ENCODE results near the gene LMNTD1.
"Not testable (repeated sequence)": the region's sequence is repeated elsewhere in the genome, so short reads cannot be mapped to it uniquely, and the experiment has no call there.

Gene LMNTD1, protein sequence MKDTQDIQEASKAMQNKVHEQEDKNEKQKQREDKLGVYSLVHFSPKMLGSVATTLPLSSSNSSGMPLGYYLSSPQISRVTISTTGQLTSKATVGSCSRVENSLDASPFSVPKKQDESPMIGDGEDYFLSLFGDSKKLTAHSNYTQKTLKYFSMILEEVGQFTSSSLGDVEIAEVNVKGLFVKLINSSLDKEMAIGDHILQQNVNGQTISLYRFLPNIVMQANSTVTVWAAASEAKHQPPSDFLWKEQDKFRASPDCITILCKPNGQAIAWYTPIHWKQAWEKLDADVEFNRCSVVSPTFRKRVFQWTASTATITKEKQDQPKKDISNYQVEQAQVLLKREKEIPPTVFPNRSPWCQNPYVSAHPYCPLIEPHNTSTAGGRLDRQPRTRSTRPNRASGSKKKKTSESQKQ

GRCh38 chr12:25553098-25553497 lies at the start of gene LMNTD1:
Gene LMNTD1, minus strand, starts transcription at chr12:25553283. Its CDS starts 324 bp downstream, at chr12:25552959.
- no peak for DNase-seq (ENCODE audit: low spot score)

- DNase-seq (ENCODE audit: low spot score): no peak
Observed at GRCh38 chr12:25598956-25599355, 45.9 kb upstream of the LMNTD1 start.

GRCh38 chr12:25595496-25595895 lies 42.4 kb upstream of the LMNTD1 start:
- DNase-seq (ENCODE audit: low spot score): not testable (repeated sequence)

GRCh38 chr12:25594376-25594775 lies 41.3 kb upstream of the LMNTD1 start:
- no peak for DNase-seq (ENCODE audit: low spot score)

- DNase-seq (ENCODE audit: low spot score): no peak
Observed at GRCh38 chr12:25592725-25593495, 39.8 kb upstream of the LMNTD1 start.

- DNase-seq (ENCODE audit: low spot score): no peak
Observed at GRCh38 chr12:25591144-25591543, 38.1 kb upstream of the LMNTD1 start.

DNA sequence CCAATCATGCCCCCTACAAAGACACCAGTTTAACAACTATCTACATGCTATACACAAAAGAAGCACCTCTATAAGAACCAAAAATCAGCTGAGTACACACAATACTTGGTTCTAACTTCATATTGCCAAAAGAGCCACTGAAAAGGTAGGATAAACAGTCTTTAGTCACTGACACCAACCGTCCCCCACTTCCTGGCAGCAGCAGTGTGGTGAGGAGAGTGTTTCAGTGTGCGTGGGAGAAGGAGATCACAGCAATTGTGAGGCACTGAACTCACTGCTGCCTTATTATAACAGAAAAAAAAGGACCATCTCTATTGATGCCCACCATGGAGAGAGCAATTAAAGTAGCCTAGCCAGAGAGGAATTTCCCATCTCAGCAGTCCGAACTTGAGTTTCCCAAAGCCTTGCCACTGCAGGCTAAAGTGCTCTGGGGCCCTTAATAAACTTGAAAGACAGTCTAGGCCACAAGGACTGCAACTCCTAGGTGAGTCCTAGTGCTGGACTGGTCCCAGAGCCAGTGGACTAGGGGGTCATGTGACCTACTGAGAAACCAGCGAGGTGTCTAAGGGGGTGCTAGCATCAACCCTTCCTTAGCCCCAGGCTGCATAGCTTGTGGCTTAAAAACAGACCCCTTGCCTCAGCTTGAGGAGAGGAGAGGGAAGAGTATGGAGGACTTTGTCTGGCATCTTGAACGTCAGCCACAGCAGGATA lies 37.1 kb upstream of the LMNTD1 start:
- DNase-seq (ENCODE audit: low spot score): no peak

GRCh38 chr12:25587346-25587745 lies 34.3 kb upstream of the LMNTD1 start:
- no peak for DNase-seq (ENCODE audit: low spot score)

DNA sequence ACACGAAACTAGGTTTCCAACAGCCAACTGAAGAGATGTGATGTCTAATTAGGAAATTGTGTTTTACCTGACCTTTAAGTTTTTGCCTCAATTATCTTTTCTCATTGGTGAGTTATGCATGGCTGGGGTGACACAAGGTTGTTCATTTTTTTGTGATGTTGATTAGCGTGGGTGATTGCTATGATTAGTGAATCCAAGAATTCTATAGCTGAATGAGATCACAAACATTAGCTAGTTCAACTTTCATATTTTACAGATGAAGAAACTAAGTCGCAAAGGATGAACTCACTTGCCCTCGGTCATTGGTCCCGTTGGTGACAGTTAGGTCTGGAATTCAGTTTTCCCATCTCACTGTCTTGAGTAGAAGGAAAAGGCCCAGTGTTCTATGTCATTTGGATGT lies 32.6 kb upstream of the LMNTD1 start:
- no peak for DNase-seq (ENCODE audit: low spot score)

GRCh38 chr12:25585021-25585523 lies 32.0 kb upstream of the LMNTD1 start:
- no peak for DNase-seq (ENCODE audit: low spot score)

DNA sequence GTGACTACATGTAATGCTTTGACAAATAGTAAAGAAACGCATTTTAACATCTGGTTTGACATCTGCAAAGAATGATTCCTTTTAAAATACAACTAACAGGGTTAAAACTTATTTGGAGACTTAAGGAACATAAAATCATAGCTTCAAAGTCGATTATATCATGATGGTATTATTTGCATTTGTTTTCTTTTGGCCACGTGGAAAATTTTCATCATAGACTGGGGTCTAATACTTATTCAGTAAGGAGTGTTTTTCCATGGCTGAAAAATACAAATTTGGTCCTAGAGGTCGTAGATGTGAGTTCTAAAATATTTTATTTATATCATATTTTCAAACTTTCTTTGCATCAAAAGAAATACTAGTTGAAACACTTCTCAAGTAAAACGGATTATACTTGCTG lies 31.5 kb upstream of the LMNTD1 start:
- no peak for DNase-seq (ENCODE audit: low spot score)

GRCh38 chr12:25583545-25583944 lies 30.5 kb upstream of the LMNTD1 start:
- DNase-seq (ENCODE audit: low spot score): no peak

- no peak for DNase-seq (ENCODE audit: low spot score)
Observed at GRCh38 chr12:25581067-25581466, 28.0 kb upstream of the LMNTD1 start.

GRCh38 chr12:25578411-25579143 lies 25.5 kb upstream of the LMNTD1 start:
- DNase-seq (ENCODE audit: low spot score): no peak

DNA sequence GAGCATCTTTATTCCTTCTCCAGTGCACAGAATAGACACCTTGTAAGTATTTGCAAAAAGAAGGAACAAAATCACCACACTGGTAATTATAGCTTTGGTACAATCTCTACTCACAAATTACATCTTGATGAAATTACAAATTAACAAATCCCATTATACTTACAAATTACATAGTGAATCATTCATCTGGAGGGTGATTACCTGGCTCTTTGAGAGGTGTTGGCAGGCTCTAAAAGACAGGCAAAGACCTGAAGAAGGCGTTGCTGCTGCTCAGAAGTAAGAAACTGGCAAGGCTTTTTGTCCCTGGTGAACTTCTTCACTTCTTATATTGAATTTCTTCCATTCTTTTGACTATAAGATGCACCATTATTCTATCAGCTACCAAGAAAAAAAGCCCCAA lies 21.7 kb upstream of the LMNTD1 start:
- DNase-seq (ENCODE audit: low spot score): no peak

- no peak for DNase-seq (ENCODE audit: low spot score)
Observed at GRCh38 chr12:25573346-25573745, 20.3 kb upstream of the LMNTD1 start.

DNA sequence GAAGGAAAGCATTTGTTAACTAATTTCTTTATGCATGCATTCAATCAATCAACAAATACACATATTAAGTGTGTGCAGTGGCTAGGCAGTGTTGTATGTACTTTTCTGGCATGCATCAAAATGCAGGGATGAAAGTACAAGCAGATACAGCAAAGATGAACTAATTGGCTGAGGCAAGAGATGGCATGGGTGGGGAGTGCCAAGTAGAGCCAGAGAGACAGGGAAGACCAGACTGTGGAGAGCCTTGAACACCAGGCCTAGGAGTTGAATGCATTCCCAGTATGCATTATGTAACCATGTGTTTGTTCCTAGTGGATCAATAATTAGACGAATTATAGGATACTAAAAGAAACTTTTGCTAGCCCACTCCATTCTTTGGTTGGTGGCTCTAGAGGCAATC lies 17.3 kb upstream of the LMNTD1 start:
- DNase-seq (ENCODE audit: low spot score): no peak

DNA sequence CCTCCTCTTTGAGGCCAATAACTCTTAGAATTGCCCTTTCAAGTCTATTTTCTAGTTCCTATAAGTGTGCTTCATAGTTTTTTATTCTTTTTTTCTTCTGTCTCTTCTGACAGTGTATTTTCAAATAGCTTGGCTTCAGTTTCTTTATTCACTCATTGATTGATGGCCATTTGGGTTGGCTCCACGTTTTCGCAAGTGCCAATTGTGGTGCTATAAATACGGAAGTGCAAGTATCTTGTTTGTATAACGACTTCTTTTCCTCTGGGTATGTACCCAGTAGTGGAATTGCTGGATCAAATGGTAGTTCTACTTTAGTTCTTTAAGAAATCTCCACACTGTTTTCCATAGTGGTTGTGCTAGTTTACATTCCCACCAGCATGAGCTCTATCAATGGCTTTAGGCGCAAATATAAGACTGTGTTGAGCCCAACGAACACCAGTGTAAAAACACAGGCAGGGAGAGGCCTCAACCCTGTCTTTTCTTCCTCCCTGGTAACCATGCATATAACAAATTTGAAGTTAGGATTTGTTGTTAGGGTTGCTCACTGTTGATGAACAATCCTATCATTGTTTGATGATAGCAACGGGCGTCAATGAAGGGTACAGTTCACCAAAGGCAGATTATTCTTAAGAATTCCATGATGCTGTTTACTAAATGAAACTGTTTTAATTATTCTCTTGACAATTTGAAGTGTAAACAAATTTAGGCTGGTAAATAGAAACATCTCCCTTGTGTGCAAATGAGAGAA lies 13.3 kb upstream of the LMNTD1 start:
- no peak for DNase-seq (ENCODE audit: low spot score)

GRCh38 chr12:25558586-25558985 lies 5.5 kb upstream of the LMNTD1 start:
- no peak for DNase-seq (ENCODE audit: low spot score)

DNA sequence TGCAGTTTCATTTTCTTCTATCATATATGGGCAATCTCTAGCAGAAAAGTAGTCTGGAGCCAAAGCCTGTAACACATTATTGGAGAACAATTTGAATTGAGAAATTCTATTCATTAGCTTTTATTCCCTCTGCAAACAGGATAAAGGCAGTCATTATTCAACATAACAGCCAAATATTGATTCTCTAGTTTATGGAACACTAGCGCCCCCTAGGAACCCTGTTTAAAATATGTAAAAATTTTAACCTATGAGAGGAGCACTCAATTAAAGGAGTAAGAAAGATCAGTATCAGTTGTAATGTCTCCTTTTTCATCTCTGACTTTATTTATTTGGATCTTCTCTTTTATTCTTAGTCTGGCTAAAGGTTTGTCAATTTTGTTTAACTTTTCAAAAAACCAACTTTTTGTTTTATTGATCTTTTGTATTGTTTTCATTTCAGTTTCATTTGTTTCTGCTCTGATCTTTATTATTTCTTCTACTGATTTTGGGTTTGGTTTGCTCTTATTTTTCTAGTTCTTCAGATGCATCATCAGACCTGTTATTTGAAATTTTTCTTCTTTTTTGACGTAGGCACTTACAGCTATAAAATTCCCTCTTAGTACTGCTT lies 4.8 kb upstream of the LMNTD1 start:
- peak; percentile 56 for DNase-seq (ENCODE audit: low spot score)

DNA sequence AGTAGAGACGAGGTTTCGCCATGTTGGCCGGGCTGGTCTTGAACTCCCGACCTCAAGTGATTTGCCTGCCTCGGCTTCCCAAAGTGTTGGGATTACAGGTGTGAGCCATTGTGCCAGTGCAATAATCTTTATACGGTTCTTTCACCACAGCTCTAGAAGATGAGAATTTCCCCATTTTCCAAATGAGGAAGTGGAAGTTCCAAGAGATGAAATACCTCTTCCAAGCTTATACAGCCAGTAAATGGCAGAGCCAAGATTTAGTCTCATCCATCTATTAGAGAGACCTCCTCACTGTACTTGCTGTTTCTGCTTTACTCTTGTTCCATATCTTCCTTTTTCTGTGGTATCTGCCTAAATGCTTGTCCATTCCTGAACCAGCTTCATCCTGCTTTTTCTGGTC lies 3.1 kb upstream of the LMNTD1 start:
- DNase-seq (ENCODE audit: low spot score): no peak

Data from RKO (cell line).